GM12878 (cell line): ENCODE data around the gene SSB. TPM values are rescaled to one million over a fixed set of nuclear protein-coding genes. Genes with fewer than 3 reads are reported as not detected.
A peak's percentile ranks its signal among the peaks of the same experiment; 100 is the strongest.

Experiments
- ASH2L ChIP-seq: fragments of 300-600, 200-600 bp; sonication (generic); IDR thresholded peaks from 2 replicates; pipeline ENCODE4 v1.6.1; 2017; ENCODE audit warnings: low read depth, mild to moderate bottlenecking, borderline replicate concordance
- BCL3 ChIP-seq: IDR thresholded peaks from 2 replicates; pipeline ENCODE4 v1.6.1; 2011; ENCODE audit warnings: borderline replicate concordance, low read depth, mild to moderate bottlenecking, moderate library complexity, low read length; ENCODE audit not compliant: insufficient read depth, poor library complexity, severe bottlenecking
- ELK1 ChIP-seq: IDR thresholded peaks from 2 replicates; pipeline ENCODE4 v1.6.1; 2012; ENCODE audit warnings: low read depth, low read length, improper control_type of control experiment
- EP300 ChIP-seq, 2 experiments: fragments of 150-350 bp in 1 of 2; IDR thresholded peaks; 2 replicates each; pipeline ENCODE4 v1.6.1; 2011 to 2012; ENCODE audit warnings: low read depth in 2 of 2, low read length in 2 of 2, borderline replicate concordance in 1 of 2, improper control_type of control experiment in 1 of 2, inconsistent platforms in 1 of 2; ENCODE audit not compliant: control insufficient read depth in 1 of 2
- FOXK2 ChIP-seq: fragments of 450-650 bp; IDR thresholded peaks from 2 replicates; pipeline ENCODE4 v1.6.1; 2017; ENCODE audit warnings: mild to moderate bottlenecking, moderate library complexity
- IKZF2 ChIP-seq, 2 experiments: fragments of 450-650 bp; IDR thresholded peaks; 2 replicates each; pipeline ENCODE4 v1.6.1; 2017; ENCODE audit warnings: mild to moderate bottlenecking in 2 of 2, moderate library complexity in 2 of 2
- LARP7 ChIP-seq: fragments of 450-650 bp; IDR thresholded peaks from 2 replicates; pipeline ENCODE4 v1.6.1; 2017; ENCODE audit warnings: mild to moderate bottlenecking
- MEF2B ChIP-seq: fragments of 450-650 bp; IDR thresholded peaks from 2 replicates; pipeline ENCODE4 v1.6.1; 2018; ENCODE audit warnings: mild to moderate bottlenecking, moderate library complexity; ENCODE audit not compliant: partially characterized antibody, poor library complexity, severe bottlenecking
- MYC ChIP-seq: IDR thresholded peaks from 2 replicates; pipeline ENCODE4 v1.6.1; 2011; ENCODE audit warnings: mild to moderate bottlenecking, low read length, moderate library complexity, inconsistent platforms; ENCODE audit not compliant: insufficient read depth, insufficient replicate concordance, insufficient read length, severe bottlenecking
- NRF1 ChIP-seq: conservative IDR thresholded peaks from 2 replicates; pipeline ENCODE4 v1.6.1; 2011; ENCODE audit warnings: mild to moderate bottlenecking, low read depth, low read length, improper control_type of control experiment
- SP1 ChIP-seq: IDR thresholded peaks from one replicate; pipeline ENCODE4 v1.6.1; 2011; ENCODE audit warnings: low read depth, low read length
- SRF ChIP-seq, 2 experiments: IDR thresholded peaks; 2 replicates each; pipeline ENCODE4 v1.6.1; 2011; ENCODE audit warnings: low read depth in 2 of 2, low read length in 2 of 2, mild to moderate bottlenecking in 1 of 2, moderate library complexity in 1 of 2
- TARDBP ChIP-seq: IDR thresholded peaks from 2 replicates; pipeline ENCODE4 v1.6.1; 2016; ENCODE audit warnings: borderline replicate concordance
- TCF12 ChIP-seq: IDR thresholded peaks from 2 replicates; pipeline ENCODE4 v1.6.1; 2011; ENCODE audit warnings: low read depth, mild to moderate bottlenecking, low read length
- USF1 ChIP-seq: IDR thresholded peaks from 2 replicates; pipeline ENCODE4 v1.6.1; 2011; ENCODE audit warnings: borderline replicate concordance, low read depth, mild to moderate bottlenecking, moderate library complexity, mixed read lengths, low read length; ENCODE audit not compliant: insufficient read depth; ENCODE audit errors: extremely low read length
- ZNF274 ChIP-seq: IDR thresholded peaks from one replicate; pipeline ENCODE4 v1.8.0; 2011; ENCODE audit not compliant: insufficient read length, insufficient read depth
- ZNF687 ChIP-seq: fragments of 450-650 bp; IDR thresholded peaks from 2 replicates; pipeline ENCODE4 v1.6.1; 2017; ENCODE audit warnings: mild to moderate bottlenecking, moderate library complexity
- polyA plus RNA-seq, 11 experiments: library from polyadenylated mRNA; depleted of rRNA in 4 of 11; unstranded in 6 of 11; stranded (reverse) in 5 of 11; fragments of >200 nt; fragmentation: Nextera tagmentation in 4 of 11; fragmentation: Illumina TruSeq in 1 of 11; extraction: Ambion mirVana in 4 of 11; extraction: Trizol in 1 of 11; gene quantifications; 1 replicate in 1 of 11; 2 replicates in 10 of 11; pipeline versions ENCODE4 v1.2.1 to v1.2.3, GENCODE V29; 2011 to 2016; ENCODE audit warnings: inconsistent platforms in 2 of 11, missing spikeins in 2 of 11, low read depth in 1 of 11
- total RNA-seq, 4 experiments: library from RNA; depleted of rRNA in 3 of 4; stranded (reverse); fragments of >200 nt in 3 of 4; fragmentation: Illumina TruSeq in 1 of 4; extraction: Trizol in 1 of 4; gene quantifications; 2 replicates each; pipeline versions ENCODE4 v1.2.1 to v1.2.3, GENCODE V29; 2013 to 2021

SSB gene
- total and polyA plus RNA-seq, 10 of the 15 experiments (the other 5 are each of a cell fraction or from before 2014, with no cell fraction given): 103 to 313 (median 200) TPM

- TF ChIP-seq ZNF274: no peak
- no peak for TF ChIP-seq IKZF2 (IDR thresholded peaks at IDR 0.05)
- no peak for TF ChIP-seq SP1
- TF ChIP-seq ZNF687: peak; percentile 79
- peak; percentile 90 for TF ChIP-seq ELK1
- TF ChIP-seq NRF1: 0 out of 2 replicates have a peak, but pooled peaks have one; percentile 18
- no peak; a peak in 1 of 4 replicates for TF ChIP-seq EP300 (IDR thresholded peaks at IDR 0.05; ENCODE audit: borderline replicate concordance in 1 of 2, control insufficient read depth in 1 of 2, low read depth in 2 of 2, low read length in 2 of 2)
- peak; percentile 62; the same call in 1 of the 2 replicates for TF ChIP-seq TCF12
- no peak for TF ChIP-seq TARDBP
- TF ChIP-seq ASH2L: no peak
- no peak for TF ChIP-seq BCL3
- TF ChIP-seq FOXK2: no peak
- TF ChIP-seq LARP7: peak; percentile 94
- no peak for TF ChIP-seq USF1
- no peak for TF ChIP-seq SRF (IDR thresholded peaks at IDR 0.05; ENCODE audit: low read depth in 2 of 2, low read length in 2 of 2)
- no peak for TF ChIP-seq MEF2B
- peak; percentile 74 for TF ChIP-seq MYC
Measured at GRCh38 chr2:169824373-169825333, 26.0 kb downstream of the SSB start, which contains the start of gene METTL5 (continued).
